ENCODE measurements around the gene CYB561. TPM values are rescaled to one million over a fixed set of nuclear protein-coding genes. Genes with fewer than 3 reads are reported as not detected.

CYB561 gene
- total RNA-seq, 1 donor from 2014 or later = 8.1 TPM

GRCh38 chr17:63483655-63484575 lies 37.8 kb upstream of the CYB561 start:
- H3K4me3 ChIP-seq (ENCODE audit: insufficient read depth, low read depth, low read length) = no peak overlapping the region
- TF ChIP-seq EZH2 (IDR thresholded peaks at IDR 0.05; ENCODE audit: insufficient read depth, low read length) (no peak), CTCF (IDR thresholded peaks at IDR 0.05; ENCODE audit: insufficient read depth, low read depth, low read length) (no peak)
- Mint-ChIP-seq H3K36me3 (ENCODE audit: low read depth, unreplicated experiment) (no peaks in the 10 kb centered on the region), H3K9me3 (ENCODE audit: unreplicated experiment) (no peaks in the 10 kb centered on the region), H3K4me3 (ENCODE audit: unreplicated experiment) (no peak overlapping the region), H3K27me3 (ENCODE audit: low read depth, unreplicated experiment) (peaks cover 59% of the 10 kb centered on the region), H3K4me1 (ENCODE audit: low read depth, unreplicated experiment) (no peaks in the 10 kb centered on the region), H3K27ac (ENCODE audit: unreplicated experiment) (no peak overlapping the region)
- H3K4me1 ChIP-seq (ENCODE audit: insufficient read depth, low read length) = peaks cover 2% of the 10 kb centered on the region
- no peak for FAIRE-seq
- H3K9ac ChIP-seq (ENCODE audit: low read length) = no peak overlapping the region
- H3K79me2 ChIP-seq (ENCODE audit: insufficient read depth, low read length) = no peaks in the 10 kb centered on the region
- no peaks in the 10 kb centered on the region for H3K27me3 ChIP-seq (ENCODE audit: insufficient read depth, low read length)
- H3K36me3 ChIP-seq (ENCODE audit: insufficient read depth, low read length) = no peaks in the 10 kb centered on the region
- no peak for DNase-seq (ENCODE audit: low read depth)
- no peaks in the 10 kb centered on the region for H3K9me3 ChIP-seq (ENCODE audit: insufficient read depth, low read depth, low read length)
- no peak overlapping the region for H3K27ac ChIP-seq (ENCODE audit: low read depth, low read length)
- no peak overlapping the region for H2AFZ ChIP-seq (ENCODE audit: low read depth, low read length)
- H4K20me1 ChIP-seq (ENCODE audit: insufficient read depth, low read length) = no peaks in the 10 kb centered on the region
- no peak overlapping the region for H3K4me2 ChIP-seq (ENCODE audit: low read length)

- no peak for TF ChIP-seq CTCF (IDR thresholded peaks at IDR 0.05; ENCODE audit: insufficient read depth, low read depth, low read length)
- TF ChIP-seq EZH2 (IDR thresholded peaks at IDR 0.05; ENCODE audit: insufficient read depth, low read length) = no peak
- H3K4me1 ChIP-seq (ENCODE audit: insufficient read depth, low read length) = peaks cover 7% of the 10 kb centered on the region
- no peaks in the 10 kb centered on the region for H3K36me3 Mint-ChIP-seq (ENCODE audit: low read depth, unreplicated experiment)
- H4K20me1 ChIP-seq (ENCODE audit: insufficient read depth, low read length) = peaks cover 3% of the 10 kb centered on the region
- H3K27ac ChIP-seq (ENCODE audit: low read depth, low read length) = no peak overlapping the region
- no peak overlapping the region for H3K4me3 Mint-ChIP-seq (ENCODE audit: unreplicated experiment)
- H3K36me3 ChIP-seq (ENCODE audit: insufficient read depth, low read length) = no peaks in the 10 kb centered on the region
- H3K27ac Mint-ChIP-seq (ENCODE audit: unreplicated experiment) = peak overlapping the region; percentile 67
- no peaks in the 10 kb centered on the region for H3K79me2 ChIP-seq (ENCODE audit: insufficient read depth, low read length)
- H3K4me2 ChIP-seq (ENCODE audit: low read length) = no peak overlapping the region
- no peak overlapping the region for H3K4me3 ChIP-seq (ENCODE audit: insufficient read depth, low read depth, low read length)
- H2AFZ ChIP-seq (ENCODE audit: low read depth, low read length) = no peak overlapping the region
- no peaks in the 10 kb centered on the region for H3K4me1 Mint-ChIP-seq (ENCODE audit: low read depth, unreplicated experiment)
- H3K27me3 Mint-ChIP-seq (ENCODE audit: low read depth, unreplicated experiment) = peaks cover 59% of the 10 kb centered on the region
- FAIRE-seq (no peak), DNase-seq (ENCODE audit: low read depth) (no peak)
- H3K9me3 ChIP-seq (ENCODE audit: insufficient read depth, low read depth, low read length) = no peaks in the 10 kb centered on the region
- no peak overlapping the region for H3K9ac ChIP-seq (ENCODE audit: low read length)
- H3K27me3 ChIP-seq (ENCODE audit: insufficient read depth, low read length) = peaks cover under 1% of the 10 kb centered on the region
- peaks cover 2% of the 10 kb centered on the region for H3K9me3 Mint-ChIP-seq (ENCODE audit: unreplicated experiment)
Measured at GRCh38 chr17:63483038-63483437, 36.9 kb upstream of the CYB561 start.

GRCh38 chr17:63482509-63482908 lies 36.4 kb upstream of the CYB561 start:
- H4K20me1 ChIP-seq (ENCODE audit: insufficient read depth, low read length) = peaks cover 3% of the 10 kb centered on the region
- H3K27ac ChIP-seq (ENCODE audit: low read depth, low read length) = no peak overlapping the region
- H3K36me3 ChIP-seq (ENCODE audit: insufficient read depth, low read length) = no peaks in the 10 kb centered on the region
- Mint-ChIP-seq H3K27me3 (ENCODE audit: low read depth, unreplicated experiment) (peaks cover 62% of the 10 kb centered on the region), H3K4me1 (ENCODE audit: low read depth, unreplicated experiment) (no peaks in the 10 kb centered on the region), H3K27ac (ENCODE audit: unreplicated experiment) (no peak overlapping the region), H3K4me3 (ENCODE audit: unreplicated experiment) (no peak overlapping the region), H3K36me3 (ENCODE audit: low read depth, unreplicated experiment) (no peaks in the 10 kb centered on the region), H3K9me3 (ENCODE audit: unreplicated experiment) (peaks cover 2% of the 10 kb centered on the region)
- H3K4me1 ChIP-seq (ENCODE audit: insufficient read depth, low read length) = peaks cover 13% of the 10 kb centered on the region
- H2AFZ ChIP-seq (ENCODE audit: low read depth, low read length) = no peak overlapping the region
- no peak for TF ChIP-seq CTCF (IDR thresholded peaks at IDR 0.05; ENCODE audit: insufficient read depth, low read depth, low read length)
- TF ChIP-seq EZH2 (IDR thresholded peaks at IDR 0.05; ENCODE audit: insufficient read depth, low read length) = no peak
- no peaks in the 10 kb centered on the region for H3K79me2 ChIP-seq (ENCODE audit: insufficient read depth, low read length)
- FAIRE-seq = no peak
- no peak overlapping the region for H3K9ac ChIP-seq (ENCODE audit: low read length)
- no peak overlapping the region for H3K4me2 ChIP-seq (ENCODE audit: low read length)
- peaks cover 6% of the 10 kb centered on the region for H3K27me3 ChIP-seq (ENCODE audit: insufficient read depth, low read length)
- no peaks in the 10 kb centered on the region for H3K9me3 ChIP-seq (ENCODE audit: insufficient read depth, low read depth, low read length)
- H3K4me3 ChIP-seq (ENCODE audit: insufficient read depth, low read depth, low read length) = no peak overlapping the region
- no peak for DNase-seq (ENCODE audit: low read depth)
